Mesothelial cell of epicardium (in vitro differentiated cells): ENCODE data around the gene P2RX6. TPM values are rescaled to one million over a fixed set of nuclear protein-coding genes. Genes with fewer than 3 reads are reported as not detected.
A peak's percentile ranks its signal among the peaks of the same experiment; 100 is the strongest.

Experiments
- DNase-seq, 2 experiments: peaks; one replicate each; pipeline ENCODE4 v3.0.0; 2021; ENCODE audit warnings: low spot score in 2 of 2; ENCODE audit not compliant: unreplicated experiment in 2 of 2
- H3K27ac Mint-ChIP-seq: 2 replicates; pipeline ENCODE4 v1.8.0; 2021; ENCODE audit warnings: mixed read lengths
- H3K27me3 Mint-ChIP-seq: 2 replicates; pipeline ENCODE4 v1.8.0; 2021; ENCODE audit warnings: low read depth, mixed read lengths
- H3K36me3 Mint-ChIP-seq: 2 replicates; pipeline ENCODE4 v1.8.0; 2021; ENCODE audit warnings: mixed read lengths
- H3K4me1 Mint-ChIP-seq: 2 replicates; pipeline ENCODE4 v1.8.0; 2021; ENCODE audit warnings: mixed read lengths
- H3K4me3 Mint-ChIP-seq: 2 replicates; pipeline ENCODE4 v1.8.0; 2021; ENCODE audit warnings: mild to moderate bottlenecking, moderate library complexity, mixed read lengths
- H3K9me3 Mint-ChIP-seq: 2 replicates; pipeline ENCODE4 v1.8.0; 2021; ENCODE audit warnings: mixed read lengths
- total RNA-seq: library from RNA; stranded (reverse); gene quantifications from 3 replicates; pipeline ENCODE4 v1.2.1, GENCODE V29; 2021
- TF ChIP-seq, protein P1 (sequence below): fragments of 200-600 bp; sonication (generic); IDR thresholded peaks from one replicate; pipeline ENCODE4 v1.5.0; 2021; ENCODE audit warnings: antibody characterized with exemption; ENCODE audit not compliant: unreplicated experiment

P2RX6 gene
- total RNA-seq, 1 donor from 2014 or later: 0.72 TPM

DNA sequence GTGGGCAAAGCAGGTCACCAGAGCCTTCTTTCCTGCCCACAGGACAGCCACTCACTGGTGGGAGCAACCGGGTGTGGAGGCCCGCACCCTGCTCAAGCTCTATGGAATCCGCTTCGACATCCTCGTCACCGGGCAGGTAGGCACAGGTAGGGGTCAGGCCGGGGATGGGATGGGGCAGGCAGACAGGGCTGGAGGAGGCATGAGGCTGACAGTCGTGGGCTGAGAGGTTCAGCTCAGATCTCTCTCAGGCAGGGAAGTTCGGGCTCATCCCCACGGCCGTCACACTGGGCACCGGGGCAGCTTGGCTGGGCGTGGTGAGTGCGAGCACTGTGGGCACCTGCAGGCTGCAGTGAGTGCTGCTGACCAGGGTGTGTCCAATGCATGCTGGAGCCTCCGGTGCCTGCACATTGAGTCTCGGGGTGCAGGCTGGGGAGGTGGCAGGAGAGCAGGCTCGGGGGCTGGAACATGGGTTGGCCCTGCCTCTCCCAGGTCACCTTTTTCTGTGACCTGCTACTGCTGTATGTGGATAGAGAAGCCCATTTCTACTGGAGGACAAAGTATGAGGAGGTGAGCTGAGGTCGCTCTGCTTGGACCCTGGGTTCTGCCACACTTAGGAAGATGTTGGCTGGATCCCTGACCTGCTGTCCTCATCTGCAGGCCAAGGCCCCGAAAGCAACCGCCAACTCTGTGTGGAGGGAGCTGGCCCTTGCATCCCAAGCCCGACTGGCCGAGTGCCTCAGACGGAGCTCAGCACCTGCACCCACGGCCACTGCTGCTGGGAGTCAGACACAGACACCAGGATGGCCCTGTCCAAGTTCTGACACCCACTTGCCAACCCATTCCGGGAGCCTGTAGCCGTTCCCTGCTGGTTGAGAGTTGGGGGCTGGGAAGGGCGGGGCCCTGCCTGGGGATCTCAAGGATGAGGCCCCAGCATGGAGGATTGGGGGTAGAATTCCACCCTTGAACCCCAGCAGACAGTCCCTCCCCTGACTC, 11.1 kb downstream of the P2RX6 start:
- no peak overlapping the region for H3K27ac Mint-ChIP-seq

DNA sequence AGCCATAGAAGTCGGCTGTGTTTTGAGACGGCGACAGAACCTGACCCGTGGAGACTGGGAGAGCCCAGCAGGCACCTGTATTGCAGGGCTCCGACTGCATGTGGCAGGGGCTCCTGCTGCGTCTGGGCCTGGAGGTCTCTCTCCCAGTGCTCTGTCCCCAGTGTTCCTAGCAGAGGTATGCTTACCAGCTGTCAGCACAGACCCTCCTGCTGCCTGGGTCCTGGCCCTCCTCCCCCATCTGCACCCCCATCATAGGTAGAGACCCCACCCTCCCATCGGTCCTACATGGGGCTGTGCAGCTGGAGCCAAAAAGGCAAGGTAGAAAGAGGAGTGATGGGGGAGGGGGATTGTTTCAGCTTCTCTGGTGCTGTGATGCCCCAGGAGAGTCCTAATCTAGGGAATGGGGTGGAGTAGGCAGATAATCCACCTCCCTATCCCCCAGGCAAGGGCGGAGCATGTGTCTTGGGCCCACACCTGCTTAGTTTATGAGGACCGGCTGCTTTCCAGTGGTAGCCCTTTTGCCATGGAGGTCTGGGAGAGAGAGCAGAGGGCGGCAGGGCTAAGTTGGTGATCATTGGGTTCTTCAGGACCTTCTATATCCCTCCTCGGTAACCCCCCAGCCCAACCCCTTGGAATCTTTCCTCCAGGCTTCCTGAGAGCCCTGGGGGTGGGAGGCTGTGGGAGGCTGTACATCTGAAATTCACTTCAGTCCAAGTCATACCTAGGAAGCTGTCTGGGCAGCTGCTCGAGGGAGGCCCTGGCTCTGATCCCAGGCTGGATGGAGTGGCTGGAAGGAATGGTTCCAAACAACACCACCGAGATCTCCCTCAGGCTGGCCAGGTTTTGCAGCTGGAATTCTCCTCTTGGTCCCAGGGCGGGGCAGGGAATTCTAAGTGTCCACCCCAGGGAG, 12.1 kb downstream of the P2RX6 start:
- Mint-ChIP-seq H3K27me3 (peaks cover 6% of the 10 kb centered on the region), H3K4me1 (peaks cover 24% of the 10 kb centered on the region), H3K9me3 (no peaks in the 10 kb centered on the region), H3K4me3 (no peak overlapping the region), H3K27ac (peak overlapping the region; percentile 75), H3K36me3 (no peaks in the 10 kb centered on the region)
- TF ChIP-seq, protein P1, sequence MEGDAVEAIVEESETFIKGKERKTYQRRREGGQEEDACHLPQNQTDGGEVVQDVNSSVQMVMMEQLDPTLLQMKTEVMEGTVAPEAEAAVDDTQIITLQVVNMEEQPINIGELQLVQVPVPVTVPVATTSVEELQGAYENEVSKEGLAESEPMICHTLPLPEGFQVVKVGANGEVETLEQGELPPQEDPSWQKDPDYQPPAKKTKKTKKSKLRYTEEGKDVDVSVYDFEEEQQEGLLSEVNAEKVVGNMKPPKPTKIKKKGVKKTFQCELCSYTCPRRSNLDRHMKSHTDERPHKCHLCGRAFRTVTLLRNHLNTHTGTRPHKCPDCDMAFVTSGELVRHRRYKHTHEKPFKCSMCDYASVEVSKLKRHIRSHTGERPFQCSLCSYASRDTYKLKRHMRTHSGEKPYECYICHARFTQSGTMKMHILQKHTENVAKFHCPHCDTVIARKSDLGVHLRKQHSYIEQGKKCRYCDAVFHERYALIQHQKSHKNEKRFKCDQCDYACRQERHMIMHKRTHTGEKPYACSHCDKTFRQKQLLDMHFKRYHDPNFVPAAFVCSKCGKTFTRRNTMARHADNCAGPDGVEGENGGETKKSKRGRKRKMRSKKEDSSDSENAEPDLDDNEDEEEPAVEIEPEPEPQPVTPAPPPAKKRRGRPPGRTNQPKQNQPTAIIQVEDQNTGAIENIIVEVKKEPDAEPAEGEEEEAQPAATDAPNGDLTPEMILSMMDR: no peak
- no peak for DNase-seq

More for the DNA sequence above, 11.1 kb downstream of the P2RX6 start:
- Mint-ChIP-seq H3K4me3 (no peak overlapping the region), H3K36me3 (no peaks in the 10 kb centered on the region), H3K27me3 (peaks cover 5% of the 10 kb centered on the region), H3K9me3 (no peaks in the 10 kb centered on the region), H3K4me1 (peaks cover 22% of the 10 kb centered on the region)
- TF ChIP-seq, protein P1: no peak
- no peak for DNase-seq

DNA sequence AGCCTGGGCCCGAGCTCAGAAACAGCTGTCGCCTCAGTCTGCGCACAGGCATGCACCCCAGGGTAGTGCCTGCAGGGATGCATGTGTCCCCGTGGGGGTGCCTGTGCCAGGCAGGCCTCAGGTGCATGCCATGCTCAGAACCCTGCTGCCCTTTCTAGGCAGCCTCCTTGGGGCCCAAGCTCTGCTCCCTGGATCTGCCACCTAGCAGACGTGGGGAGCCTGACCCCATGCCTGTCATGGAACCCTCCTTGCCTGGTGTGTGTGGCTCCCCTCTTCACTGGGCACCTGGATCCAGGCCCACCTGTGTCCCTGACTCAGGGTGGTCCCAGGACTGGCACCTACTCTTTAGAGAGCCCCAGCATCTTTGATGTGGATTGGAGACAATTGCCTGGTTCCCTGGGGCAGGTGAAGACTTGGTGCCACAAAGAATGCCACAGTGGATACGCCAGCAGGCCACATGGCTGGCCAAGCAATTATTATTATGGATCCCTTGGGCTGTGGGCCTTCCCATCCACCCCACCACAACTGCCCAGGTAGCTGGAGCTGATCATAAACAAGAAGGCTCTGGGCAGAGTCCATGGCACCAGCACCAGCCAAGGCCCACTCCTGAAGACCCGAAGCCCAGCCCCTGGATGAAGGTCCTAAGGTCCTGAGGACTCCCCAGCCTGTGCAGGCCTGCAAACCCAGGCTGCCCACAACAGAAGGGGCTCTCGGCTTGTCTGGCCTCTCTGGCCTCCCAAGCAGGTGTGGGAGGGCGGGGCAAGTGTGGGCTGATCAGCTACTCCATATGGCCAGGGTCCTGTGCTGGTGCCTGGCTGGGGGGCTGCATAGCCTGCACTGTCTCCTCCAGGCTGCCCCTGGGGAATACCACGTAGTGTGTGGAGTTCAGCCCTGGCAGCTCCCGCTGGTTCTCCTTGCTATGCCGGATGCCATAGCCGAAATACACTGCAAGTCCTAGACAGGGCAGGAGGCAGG, 13.6 kb downstream of the P2RX6 start:
- Mint-ChIP-seq H3K36me3 (no peaks in the 10 kb centered on the region), H3K9me3 (no peaks in the 10 kb centered on the region), H3K4me3 (no peak overlapping the region), H3K27ac (no peak overlapping the region), H3K27me3 (peaks cover 6% of the 10 kb centered on the region), H3K4me1 (peaks cover 30% of the 10 kb centered on the region)
- no peak for DNase-seq
- TF ChIP-seq, protein P1: no peak

DNA sequence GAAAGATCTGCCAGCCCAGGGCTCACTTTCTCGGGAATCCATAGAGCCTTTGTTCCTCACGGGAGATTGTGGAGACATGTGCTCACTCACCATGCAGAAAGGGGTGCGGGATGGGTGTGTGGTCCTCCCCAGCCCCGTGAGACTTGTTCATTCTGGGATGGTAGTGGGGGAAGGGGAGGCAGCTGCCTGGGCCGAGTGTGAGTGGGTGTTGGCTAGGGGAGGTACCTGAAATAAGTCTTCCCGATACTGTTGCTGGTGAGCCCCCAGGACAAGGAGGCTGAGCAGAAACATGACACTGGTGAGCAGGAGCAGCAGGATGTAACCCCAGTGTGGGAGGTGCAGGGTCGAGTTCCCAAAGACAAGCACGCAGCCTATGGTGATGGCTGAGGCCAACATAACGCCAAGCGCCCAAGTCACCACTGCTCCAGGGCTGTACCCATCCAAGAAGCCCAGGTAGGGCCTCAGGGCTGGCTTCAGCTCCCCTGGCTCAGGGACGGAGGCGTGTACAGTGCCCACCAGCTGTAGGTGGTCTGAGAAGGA, 14.6 kb downstream of the P2RX6 start:
- no peaks in the 10 kb centered on the region for H3K9me3 Mint-ChIP-seq
- H3K4me1 Mint-ChIP-seq: peaks cover 30% of the 10 kb centered on the region
- H3K4me3 Mint-ChIP-seq: no peak overlapping the region
- peaks cover 6% of the 10 kb centered on the region for H3K27me3 Mint-ChIP-seq
- TF ChIP-seq, protein P1: no peak
- H3K36me3 Mint-ChIP-seq: no peaks in the 10 kb centered on the region
- no peak for DNase-seq
- H3K27ac Mint-ChIP-seq: no peak overlapping the region

DNA sequence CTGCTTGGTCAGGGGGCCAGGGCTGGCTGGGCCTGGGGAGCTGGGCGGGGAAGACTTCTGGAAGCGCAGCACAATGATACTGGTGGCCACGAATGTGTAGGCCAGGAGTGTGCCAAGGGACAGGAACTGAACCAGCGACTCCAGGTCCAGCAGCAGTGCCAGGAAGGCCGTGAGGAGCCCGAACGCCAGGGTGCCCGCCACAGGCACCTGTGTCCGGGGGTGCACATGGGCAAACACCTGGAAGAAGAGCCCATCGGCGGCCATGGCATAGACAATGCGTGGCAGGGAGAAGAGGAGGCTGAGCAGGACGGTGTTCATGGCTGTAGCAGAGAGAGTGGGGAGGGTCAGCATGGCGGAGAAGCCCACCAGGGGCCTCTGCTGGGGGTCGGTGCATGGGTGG, 15.1 kb downstream of the P2RX6 start:
- Mint-ChIP-seq H3K36me3 (no peaks in the 10 kb centered on the region), H3K9me3 (no peaks in the 10 kb centered on the region), H3K27me3 (peaks cover 6% of the 10 kb centered on the region), H3K4me3 (no peak overlapping the region), H3K4me1 (peaks cover 30% of the 10 kb centered on the region), H3K27ac (no peak overlapping the region)
- TF ChIP-seq, protein P1: no peak
- DNase-seq: no peak
